Keratinocyte (primary cell): ENCODE results near the gene SEPTIN5. TPM values are rescaled to one million over a fixed set of nuclear protein-coding genes. Genes with fewer than 3 reads are reported as not detected.

Source experiments
- DNase-seq: peaks from one replicate; pipeline ENCODE4 v3.0.0-alpha.2; 2011; ENCODE audit warnings: low read depth, missing footprints, low spot score
- FAIRE-seq: peaks from 2 replicates; lab custom pipeline; 2011; peaks lifted over from hg19 to GRCh38; lab: Jason Lieb, UNC
- H2AFZ ChIP-seq: 2 replicates; pipeline ENCODE4 v1.6.0; 2012; ENCODE audit warnings: low read length, control low read depth, inconsistent platforms; ENCODE audit not compliant: control insufficient read depth
- H3K27ac ChIP-seq: 2 replicates; pipeline ENCODE4 v1.5.1; 2011; ENCODE audit warnings: low read length; ENCODE audit not compliant: control insufficient read depth, insufficient read depth
- H3K27me3 ChIP-seq: 3 replicates; pipeline ENCODE4 v1.6.0; 2011; ENCODE audit warnings: low read length; ENCODE audit not compliant: control insufficient read depth, insufficient read depth; ENCODE audit errors: extremely low read depth
- H3K36me3 ChIP-seq, 2 experiments: 2 replicates in 1 of 2; 3 replicates in 1 of 2; pipeline ENCODE4 v1.5.1; 2011; ENCODE audit warnings: low read length in 2 of 2, mild to moderate bottlenecking in 1 of 2; ENCODE audit not compliant: control insufficient read depth in 2 of 2, insufficient read depth in 2 of 2; ENCODE audit errors: extremely low read depth in 1 of 2
- H3K4me1 ChIP-seq: 3 replicates; pipeline ENCODE4 v1.5.1; 2011; ENCODE audit warnings: low read length; ENCODE audit not compliant: control insufficient read depth, insufficient read depth; ENCODE audit errors: extremely low read depth
- H3K4me2 ChIP-seq: 3 replicates; pipeline ENCODE4 v1.6.0; 2011; ENCODE audit warnings: low read depth, low read length; ENCODE audit not compliant: control insufficient read depth, insufficient read depth; ENCODE audit errors: extremely low read depth
- H3K4me3 ChIP-seq, 3 experiments: fragments of 200-600 bp in 1 of 3; sonication (generic) in 1 of 3; 2 replicates in 2 of 3; 3 replicates in 1 of 3; pipeline ENCODE4 v1.5.1; 2011 to 2016; ENCODE audit warnings: low read length in 3 of 3, mild to moderate bottlenecking in 3 of 3, control low read depth in 2 of 3, inconsistent platforms in 1 of 3, low read depth in 1 of 3, mixed read lengths in 1 of 3, mixed run types in 1 of 3, moderate library complexity in 1 of 3; ENCODE audit not compliant: control insufficient read depth in 2 of 3, insufficient read depth in 2 of 3; ENCODE audit errors: extremely low read depth in 1 of 3
- H3K79me2 ChIP-seq: 2 replicates; pipeline ENCODE4 v1.6.0; 2012; ENCODE audit warnings: low read length; ENCODE audit not compliant: control insufficient read depth, insufficient read depth
- H3K9ac ChIP-seq: 3 replicates; pipeline ENCODE4 v1.6.0; 2011; ENCODE audit warnings: low read length; ENCODE audit not compliant: control insufficient read depth, insufficient read depth; ENCODE audit errors: extremely low read depth
- H3K9me1 ChIP-seq: 3 replicates; pipeline ENCODE4 v1.6.0; 2011; ENCODE audit warnings: low read length; ENCODE audit not compliant: control insufficient read depth, insufficient read depth; ENCODE audit errors: extremely low read depth
- H3K9me3 ChIP-seq: 2 replicates; pipeline ENCODE4 v1.5.1; 2012; ENCODE audit warnings: low read depth, low read length; ENCODE audit not compliant: control insufficient read depth
- H4K20me1 ChIP-seq: 3 replicates; pipeline ENCODE4 v1.6.0; 2011; ENCODE audit warnings: low read length; ENCODE audit not compliant: control insufficient read depth, insufficient read depth; ENCODE audit errors: extremely low read depth
- EZH2 ChIP-seq: IDR thresholded peaks from one replicate; pipeline ENCODE4 v1.6.1; 2012; ENCODE audit warnings: inconsistent platforms, mild to moderate bottlenecking, low read length, moderate library complexity
- dilution Hi-C: fragments of 300-500 bp; cut with MboI; formaldehyde crosslinking; loops from one replicate; pipeline ENCODE4 v1.7.0; 2020; ENCODE audit warnings: low sequenced_read_pairs; ENCODE audit not compliant: extremely low pct_ligation_motif_present
- polyA plus RNA-seq, 5 experiments: library from polyadenylated mRNA; depleted of rRNA in 3 of 5; stranded (reverse) in 3 of 5; stranded (forward) in 1 of 5; unstranded in 1 of 5; fragments of >200 nt; gene quantifications; 1 replicate in 1 of 5; 2 replicates in 3 of 5; 3 replicates in 1 of 5; pipeline versions ENCODE4 v1.2.1 to v1.2.3, GENCODE V29; 2011 to 2012; ENCODE audit warnings: missing spikeins in 2 of 5, low read depth in 1 of 5, low replicate concordance in 1 of 5
- TF ChIP-seq, protein P1 (sequence below), 3 experiments: IDR thresholded peaks in 1 of 3; conservative IDR thresholded peaks in 1 of 3; optimal IDR thresholded peaks in 1 of 3; 2 replicates in 2 of 3; 3 replicates in 1 of 3; pipeline versions ENCODE3 to v1.5.1; 2011; ENCODE audit warnings: low read length in 3 of 3, mild to moderate bottlenecking in 3 of 3, moderate library complexity in 2 of 3, control low read depth in 1 of 3, inconsistent platforms in 1 of 3; ENCODE audit not compliant: insufficient read depth in 2 of 3; ENCODE audit errors: extremely low read depth in 1 of 3

The SEPTIN5 gene
- polyA plus RNA-seq, 1 donor (not counting 4 experiments of a cell fraction or from before 2014, with no cell fraction given), result 2.2 TPM

DNA sequence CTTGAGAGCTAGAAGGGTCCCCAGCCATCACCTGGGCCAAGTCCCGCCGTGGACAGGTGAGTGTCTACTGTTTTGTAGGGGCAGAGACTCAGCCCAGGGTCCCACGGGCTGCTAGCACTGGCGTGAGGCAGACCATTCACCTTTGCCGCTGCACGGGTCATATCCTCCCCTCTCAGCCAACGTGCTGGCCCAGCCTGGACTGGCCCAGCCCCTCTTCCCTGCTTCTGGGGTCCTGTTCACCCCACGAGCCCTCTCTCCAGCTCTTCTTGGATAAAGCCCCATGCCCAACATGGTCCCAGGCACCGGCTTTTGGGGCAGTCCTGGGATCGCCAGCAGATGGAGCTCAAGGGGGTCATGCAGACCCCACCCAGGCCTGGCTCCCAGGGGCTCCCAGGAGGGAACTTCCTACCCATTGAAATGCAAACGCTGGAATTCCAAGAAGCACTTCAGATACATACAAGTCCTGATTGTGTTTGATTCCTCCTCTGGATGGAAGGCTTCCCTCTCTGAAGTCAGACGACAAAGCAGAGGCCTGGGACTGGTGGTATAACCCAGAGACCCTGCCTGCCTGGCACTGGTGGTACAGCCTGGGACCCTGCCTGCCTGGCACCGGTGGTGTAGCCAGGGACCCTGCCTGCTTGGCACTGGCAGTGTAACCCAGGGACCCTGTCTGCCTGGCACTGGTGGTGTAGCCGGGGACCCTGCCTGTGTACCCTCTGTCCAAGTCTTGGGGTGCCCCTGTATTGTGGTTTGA is 8.9 kb upstream of the SEPTIN5 start:
- no peak for DNase-seq
- dilution Hi-C loops, result no loop called here
- no peaks in the 10 kb centered on the region for H3K9me1 ChIP-seq
- H3K4me3 ChIP-seq, result no peak overlapping the region
- no peak overlapping the region for H3K9ac ChIP-seq
- peaks cover 38% of the 10 kb centered on the region for H3K27me3 ChIP-seq
- no peaks in the 10 kb centered on the region for H3K36me3 ChIP-seq
- TF ChIP-seq, protein P1, sequence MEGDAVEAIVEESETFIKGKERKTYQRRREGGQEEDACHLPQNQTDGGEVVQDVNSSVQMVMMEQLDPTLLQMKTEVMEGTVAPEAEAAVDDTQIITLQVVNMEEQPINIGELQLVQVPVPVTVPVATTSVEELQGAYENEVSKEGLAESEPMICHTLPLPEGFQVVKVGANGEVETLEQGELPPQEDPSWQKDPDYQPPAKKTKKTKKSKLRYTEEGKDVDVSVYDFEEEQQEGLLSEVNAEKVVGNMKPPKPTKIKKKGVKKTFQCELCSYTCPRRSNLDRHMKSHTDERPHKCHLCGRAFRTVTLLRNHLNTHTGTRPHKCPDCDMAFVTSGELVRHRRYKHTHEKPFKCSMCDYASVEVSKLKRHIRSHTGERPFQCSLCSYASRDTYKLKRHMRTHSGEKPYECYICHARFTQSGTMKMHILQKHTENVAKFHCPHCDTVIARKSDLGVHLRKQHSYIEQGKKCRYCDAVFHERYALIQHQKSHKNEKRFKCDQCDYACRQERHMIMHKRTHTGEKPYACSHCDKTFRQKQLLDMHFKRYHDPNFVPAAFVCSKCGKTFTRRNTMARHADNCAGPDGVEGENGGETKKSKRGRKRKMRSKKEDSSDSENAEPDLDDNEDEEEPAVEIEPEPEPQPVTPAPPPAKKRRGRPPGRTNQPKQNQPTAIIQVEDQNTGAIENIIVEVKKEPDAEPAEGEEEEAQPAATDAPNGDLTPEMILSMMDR (optimal IDR thresholded peaks at IDR 0.05 in 1 of 3, IDR thresholded peaks at IDR 0.05 in 1 of 3, conservative IDR thresholded peaks at IDR 0.05 in 1 of 3; ENCODE audit: extremely low read depth in 1 of 3, insufficient read depth in 2 of 3, low read length in 3 of 3), result no peak
- TF ChIP-seq EZH2, result no peak
- no peaks in the 10 kb centered on the region for H4K20me1 ChIP-seq
- no peaks in the 10 kb centered on the region for H3K4me1 ChIP-seq
- H2AFZ ChIP-seq, result no peak overlapping the region
- no peaks in the 10 kb centered on the region for H3K79me2 ChIP-seq
- no peaks in the 10 kb centered on the region for H3K9me3 ChIP-seq
- FAIRE-seq, result no peak
- no peak overlapping the region for H3K4me2 ChIP-seq
- no peak overlapping the region for H3K27ac ChIP-seq

DNA sequence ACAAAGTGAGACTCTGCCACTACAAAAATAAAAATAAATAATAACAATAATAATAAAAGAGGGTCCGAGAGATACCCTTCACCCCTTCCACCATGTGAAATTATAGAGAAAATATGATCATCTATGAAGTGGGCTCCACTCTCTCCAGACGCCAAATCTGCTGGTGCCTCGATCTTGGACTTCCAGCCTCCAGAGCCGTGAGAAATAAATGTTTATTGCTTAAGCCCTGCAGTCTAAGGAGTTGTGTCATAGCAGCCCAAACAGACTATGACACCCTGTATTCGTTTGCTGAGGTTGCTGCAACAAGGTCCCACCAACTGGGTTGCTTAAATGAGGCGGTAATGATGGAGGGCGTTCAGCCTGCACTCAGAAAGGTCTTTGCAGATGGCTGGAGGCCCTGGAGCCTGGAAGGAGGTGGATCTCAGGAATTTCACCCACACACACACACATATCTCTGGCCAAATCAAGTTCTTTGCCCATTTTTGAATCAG is 7.6 kb upstream of the SEPTIN5 start:
- TF ChIP-seq, protein P1 (optimal IDR thresholded peaks at IDR 0.05 in 1 of 3, IDR thresholded peaks at IDR 0.05 in 1 of 3, conservative IDR thresholded peaks at IDR 0.05 in 1 of 3; ENCODE audit: extremely low read depth in 1 of 3, insufficient read depth in 2 of 3, low read length in 3 of 3), result no peak
- TF ChIP-seq EZH2, result no peak
- H2AFZ ChIP-seq, result no peak overlapping the region
- H3K4me3 ChIP-seq, result no peak overlapping the region
- no peak overlapping the region for H3K4me2 ChIP-seq
- H3K9ac ChIP-seq, result no peak overlapping the region
- H3K36me3 ChIP-seq, result no peaks in the 10 kb centered on the region
- DNase-seq, result no peak
- no peaks in the 10 kb centered on the region for H3K4me1 ChIP-seq
- H3K27me3 ChIP-seq, result peaks cover 41% of the 10 kb centered on the region
- no peaks in the 10 kb centered on the region for H4K20me1 ChIP-seq
- FAIRE-seq, result no peak
- no peaks in the 10 kb centered on the region for H3K9me3 ChIP-seq
- H3K27ac ChIP-seq, result no peak overlapping the region
- H3K79me2 ChIP-seq, result no peaks in the 10 kb centered on the region
- H3K9me1 ChIP-seq, result no peaks in the 10 kb centered on the region
- dilution Hi-C loops, result no loop called here
